MCF 10A (cell line): ENCODE measurements around the gene MAD1L1. TPM values are rescaled to one million over a fixed set of nuclear protein-coding genes. Genes with fewer than 3 reads are reported as not detected.

Experiments used
- BruUV-seq: library from RNA; stranded (reverse); fragments of 400-500 nt; replicated peaks from 2 replicates; lab custom pipeline; 2021; lab: Mats Ljungman, UMichigan
- CTCF ChIA-PET: fragments of 300-600 bp; sonication (Branson Sonifier 250); formaldehyde crosslinking; extraction: SDS; loops from one replicate; lab custom pipeline; 2021; ENCODE audit warnings: antibody characterized with exemption, inconsistent platforms; lab: Yijun Ruan, JAX
- POLR2A ChIA-PET: fragments of 300-600, 350-650 bp; sonication (Branson Sonifier 250); formaldehyde crosslinking; extraction: SDS; loops from one replicate; lab custom pipeline; 2020; ENCODE audit warnings: antibody characterized with exemption, inconsistent platforms; lab: Yijun Ruan, JAX
- DNase-seq: peaks from one replicate; pipeline ENCODE4 v3.0.0-alpha.2; 2018; ENCODE audit not compliant: unreplicated experiment
- H3K27ac Mint-ChIP-seq: one replicate; pipeline ENCODE4 v1.8.0; 2022; ENCODE audit warnings: mild to moderate bottlenecking, low read depth, mixed read lengths; ENCODE audit not compliant: unreplicated experiment
- H3K27me3 Mint-ChIP-seq: one replicate; pipeline ENCODE4 v1.8.0; 2022; ENCODE audit warnings: mixed read lengths; ENCODE audit not compliant: insufficient read depth, unreplicated experiment
- H3K36me3 Mint-ChIP-seq: one replicate; pipeline ENCODE4 v1.8.0; 2022; ENCODE audit warnings: mild to moderate bottlenecking, moderate library complexity, mixed read lengths; ENCODE audit not compliant: insufficient read depth, unreplicated experiment
- H3K4me1 Mint-ChIP-seq: one replicate; pipeline ENCODE4 v1.8.0; 2022; ENCODE audit warnings: mixed read lengths; ENCODE audit not compliant: insufficient read depth, unreplicated experiment
- H3K4me3 Mint-ChIP-seq: one replicate; pipeline ENCODE4 v1.8.0; 2022; ENCODE audit warnings: mild to moderate bottlenecking, moderate library complexity, mixed read lengths; ENCODE audit not compliant: unreplicated experiment
- H3K9me3 Mint-ChIP-seq: one replicate; pipeline ENCODE4 v1.8.0; 2022; ENCODE audit warnings: mixed read lengths; ENCODE audit not compliant: unreplicated experiment
- CTCF ChIP-seq: fragments of 200-600 bp; IDR thresholded peaks from one replicate; pipeline ENCODE4 v1.8.0; 2022; ENCODE audit warnings: antibody characterized with exemption, mild to moderate bottlenecking; ENCODE audit not compliant: unreplicated experiment
- intact Hi-C: fragments of 100-400 bp; cut with micrococcal nuclease; formaldehyde crosslinking; loops from 2 replicates; pipeline ENCODE4 v1.14.1; 2022
- total RNA-seq: library from RNA; stranded (reverse); gene quantifications from 2 replicates; pipeline ENCODE4 v1.2.3, GENCODE V29; 2022

MAD1L1 gene
- total RNA-seq, 1 experiment from 2014 or later, result 25.2 TPM

DNA sequence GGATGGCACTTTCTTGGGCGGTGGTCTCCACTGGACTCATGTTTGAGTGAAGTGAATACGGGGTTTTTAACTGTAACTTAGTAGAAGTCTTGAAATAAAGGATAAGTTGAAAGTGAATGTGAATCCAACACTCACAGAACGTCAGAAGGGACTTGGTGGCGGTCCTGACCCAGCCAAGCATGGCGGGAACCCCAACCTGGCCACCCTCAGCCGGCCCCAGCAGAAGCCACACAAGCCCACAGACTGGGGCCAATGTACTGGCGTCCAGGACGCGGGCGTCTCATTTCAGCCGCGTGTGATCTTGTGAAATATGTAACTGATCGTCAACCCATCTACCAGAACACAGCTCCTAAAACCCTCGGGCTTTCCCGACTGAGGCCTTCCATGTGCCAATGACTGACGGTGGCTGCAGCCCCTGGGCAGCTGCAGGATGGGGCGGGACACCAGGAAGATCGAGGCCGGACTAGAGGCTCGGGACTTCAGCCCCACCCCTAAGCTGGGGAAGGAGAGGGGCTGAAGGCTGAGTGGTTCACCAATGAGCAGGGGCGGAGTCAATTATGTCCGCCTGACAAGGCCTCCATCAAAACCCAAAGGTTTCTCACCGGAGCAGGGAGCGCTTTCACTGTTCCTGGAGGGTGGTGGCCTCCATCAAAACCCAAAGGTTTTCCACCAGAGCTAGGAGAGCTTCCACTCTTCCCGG lies 161.5 kb downstream of the MAD1L1 start:
- BruUV-seq, result no TSS peak
- ChIA-PET POLR2A (no interaction called here), CTCF (interaction anchor here (0.9 kb wide), 1 partner anchor 11 kb away, joined by 4 read pairs; no protein-coding TSS in a partner anchor)
- TF ChIP-seq CTCF, result no peak
- Mint-ChIP-seq H3K4me3 (no peak overlapping the region), H3K4me1 (no peaks in the 10 kb centered on the region), H3K36me3 (peaks cover 5% of the 10 kb centered on the region), H3K27me3 (no peaks in the 10 kb centered on the region), H3K27ac (no peak overlapping the region), H3K9me3 (no peaks in the 10 kb centered on the region)
- no peak for DNase-seq
- intact Hi-C loops, result no loop called here

DNA sequence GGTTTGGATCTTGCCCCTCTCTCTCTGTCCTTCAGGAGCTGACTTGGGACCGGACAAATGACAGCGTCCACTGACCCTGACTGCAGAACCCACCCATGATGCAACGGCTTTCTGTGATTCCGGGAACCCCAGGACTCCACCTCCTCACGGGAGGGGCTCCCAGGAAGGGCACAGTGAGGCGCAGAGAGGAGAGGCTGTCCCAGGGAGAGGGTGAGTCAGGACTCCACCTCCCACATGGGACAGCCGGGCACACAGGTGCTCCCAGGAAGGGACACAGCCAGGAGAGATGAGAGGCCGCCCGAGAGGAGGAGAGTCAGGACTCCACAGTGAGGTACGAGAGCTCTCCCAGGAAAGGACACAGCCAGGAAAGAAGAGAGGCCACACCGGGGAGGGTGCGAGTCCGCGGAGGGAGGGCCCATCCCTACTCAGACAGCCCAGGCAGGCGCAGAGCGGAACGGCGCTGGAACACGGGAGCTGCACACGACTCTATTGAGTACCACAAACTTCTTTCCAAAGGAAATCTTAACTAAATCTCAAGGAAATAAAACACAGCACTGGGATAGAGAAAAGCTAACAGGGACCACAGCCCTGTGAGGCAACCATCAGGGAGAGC lies 162.5 kb downstream of the MAD1L1 start:
- Mint-ChIP-seq H3K9me3 (no peaks in the 10 kb centered on the region), H3K4me3 (no peak overlapping the region), H3K27me3 (no peaks in the 10 kb centered on the region), H3K36me3 (peaks cover 5% of the 10 kb centered on the region), H3K4me1 (no peaks in the 10 kb centered on the region), H3K27ac (no peak overlapping the region)
- ChIA-PET CTCF (no interaction called here), POLR2A (interaction anchor here (0.7 kb wide), 1 partner anchor 9 kb away, joined by 3 read pairs; no protein-coding TSS in a partner anchor)
- DNase-seq, result no peak
- BruUV-seq, result no TSS peak
- no peak for TF ChIP-seq CTCF
- intact Hi-C loops, result no loop called here

DNA sequence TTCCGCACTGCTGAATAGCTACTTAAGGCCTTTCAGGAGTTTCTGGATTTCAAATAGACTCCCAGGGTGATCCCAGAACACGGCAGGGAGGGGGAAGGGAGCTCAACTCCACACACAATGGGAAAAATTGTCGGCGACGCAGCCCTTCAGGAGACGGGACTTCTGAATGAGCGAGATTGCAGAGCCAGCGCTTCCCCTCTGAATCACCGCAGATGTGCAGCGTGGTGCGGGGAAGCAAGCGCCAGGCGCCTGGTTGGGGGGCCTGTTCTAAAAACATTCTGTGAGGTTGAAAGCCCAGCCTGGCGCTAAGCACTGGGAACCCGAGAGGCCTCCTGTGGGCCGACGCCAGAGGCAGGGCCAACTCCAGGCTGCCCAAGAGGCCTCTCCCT lies 163.3 kb downstream of the MAD1L1 start:
- no TSS peak for BruUV-seq
- Mint-ChIP-seq H3K36me3 (peaks cover 5% of the 10 kb centered on the region), H3K9me3 (no peaks in the 10 kb centered on the region), H3K27me3 (no peaks in the 10 kb centered on the region), H3K27ac (no peak overlapping the region), H3K4me1 (no peaks in the 10 kb centered on the region), H3K4me3 (no peak overlapping the region)
- intact Hi-C loops, result no loop called here
- POLR2A ChIA-PET, result no interaction called here
- CTCF ChIA-PET, result no interaction called here
- TF ChIP-seq CTCF, result no peak
- DNase-seq, result no peak

DNA sequence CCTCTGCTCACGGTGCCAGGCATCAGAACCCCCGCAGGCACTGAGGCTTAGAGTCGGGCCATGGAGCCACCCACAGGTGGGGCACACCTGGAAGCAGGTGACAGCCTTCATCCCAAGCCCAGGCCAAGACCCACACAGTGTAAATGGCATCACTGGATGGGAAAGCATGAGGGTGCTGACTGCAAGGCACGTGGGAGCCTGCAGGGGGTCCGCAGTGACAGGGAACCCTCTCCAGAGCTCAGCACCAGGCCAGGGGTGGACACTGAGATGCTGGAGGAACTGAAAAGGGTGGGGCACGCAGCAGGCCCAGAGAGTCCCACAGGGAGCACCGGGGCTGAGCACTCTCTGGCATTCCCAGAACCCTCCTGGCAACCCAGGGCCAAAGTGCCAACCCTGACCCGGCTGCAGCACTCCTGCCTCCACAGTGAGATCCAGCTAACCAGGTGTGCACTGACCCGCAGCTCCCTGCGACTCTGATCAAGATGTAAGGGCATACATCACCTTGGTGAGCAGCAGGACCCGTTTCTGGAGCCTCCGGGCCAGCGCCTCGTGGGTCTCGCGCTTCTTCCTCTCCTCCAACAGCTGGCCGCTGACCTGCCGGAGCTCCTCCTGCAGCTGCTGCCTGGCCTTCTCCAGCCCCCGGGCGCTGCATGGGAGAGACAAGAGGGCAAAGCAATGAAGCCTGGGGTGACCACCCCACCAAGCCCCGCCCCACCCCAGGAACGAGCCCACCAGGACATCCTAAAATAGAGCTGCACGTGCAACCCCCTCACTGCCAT lies 163.9 kb downstream of the MAD1L1 start:
- ChIA-PET POLR2A (no interaction called here), CTCF (interaction anchor here (0.6 kb wide), 1 partner anchor 125 kb away, joined by 5 read pairs; no protein-coding TSS in a partner anchor)
- Mint-ChIP-seq H3K4me3 (no peak overlapping the region), H3K27ac (no peak overlapping the region), H3K36me3 (peaks cover 3% of the 10 kb centered on the region), H3K27me3 (no peaks in the 10 kb centered on the region), H3K4me1 (peaks cover 4% of the 10 kb centered on the region), H3K9me3 (no peaks in the 10 kb centered on the region)
- no TSS peak for BruUV-seq
- no peak for TF ChIP-seq CTCF
- intact Hi-C loops, result no loop called here
- DNase-seq, result no peak
